TTC549 (cell line): ENCODE data around the gene CD79A.
"Not testable (repeated sequence)": the region's sequence is repeated elsewhere in the genome, so short reads cannot be mapped to it uniquely, and the experiment has no call there.

Experiments
- FAIRE-seq: peaks from 2 replicates; lab custom pipeline; 2012; peaks lifted over from hg19 to GRCh38; lab: Jason Lieb, UNC

The CD79A gene

DNA sequence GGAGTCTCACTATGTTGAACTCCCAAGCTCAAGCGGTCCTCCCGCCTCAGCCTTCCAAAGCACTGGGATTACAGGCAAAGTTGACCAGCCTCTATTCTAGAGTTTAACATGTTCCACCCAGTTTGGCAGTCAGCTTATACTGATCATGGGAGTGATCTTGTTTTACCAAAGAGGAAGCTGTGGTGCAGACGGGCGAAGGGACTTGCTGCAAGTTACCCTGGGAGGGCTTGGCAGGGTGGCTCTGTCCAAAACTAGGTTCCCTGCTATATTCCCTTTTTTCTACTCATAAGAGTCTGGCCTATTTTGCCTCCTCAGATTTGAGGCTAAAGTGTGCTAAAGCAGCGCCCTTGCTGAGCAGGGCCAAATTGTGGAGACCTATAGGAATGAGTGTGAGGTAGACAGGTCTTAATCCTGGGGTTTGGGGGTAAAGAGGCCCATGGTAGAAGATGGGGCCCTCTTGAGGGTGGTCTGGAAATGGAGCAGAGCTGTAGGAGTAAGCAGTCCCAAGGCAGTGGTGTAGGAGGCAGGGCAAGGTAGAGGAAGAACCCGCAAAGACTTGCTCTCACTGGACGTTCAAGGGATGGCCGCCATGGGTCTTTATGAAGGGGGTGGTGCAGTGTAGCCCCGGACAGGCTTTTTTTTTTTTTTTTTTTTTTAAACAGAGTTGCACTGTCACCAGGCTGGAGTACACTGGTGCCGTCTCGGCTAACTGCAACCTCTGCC, 13.7 kb upstream of the CD79A start:
- FAIRE-seq = no peak

DNA sequence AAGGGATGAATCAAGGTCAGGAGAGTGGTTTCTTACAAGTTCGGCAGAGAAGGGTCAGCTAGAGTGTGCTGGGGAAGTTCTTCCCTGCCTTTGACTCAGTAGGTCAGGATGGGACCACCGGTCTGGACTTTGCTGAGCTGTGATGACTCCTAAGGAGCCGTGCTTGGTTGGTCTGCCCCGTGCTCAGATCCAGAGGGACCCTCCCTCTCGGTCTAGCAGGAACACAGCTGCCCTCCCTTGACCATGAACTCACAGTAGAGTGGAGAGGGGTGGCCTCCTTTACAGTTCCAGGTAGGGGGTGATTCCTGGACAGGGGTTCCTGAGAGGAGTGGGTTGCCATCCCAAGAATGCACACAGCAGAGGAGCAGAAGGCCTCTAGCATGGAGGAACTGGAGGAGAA, 12.7 kb upstream of the CD79A start:
- FAIRE-seq = no peak

DNA sequence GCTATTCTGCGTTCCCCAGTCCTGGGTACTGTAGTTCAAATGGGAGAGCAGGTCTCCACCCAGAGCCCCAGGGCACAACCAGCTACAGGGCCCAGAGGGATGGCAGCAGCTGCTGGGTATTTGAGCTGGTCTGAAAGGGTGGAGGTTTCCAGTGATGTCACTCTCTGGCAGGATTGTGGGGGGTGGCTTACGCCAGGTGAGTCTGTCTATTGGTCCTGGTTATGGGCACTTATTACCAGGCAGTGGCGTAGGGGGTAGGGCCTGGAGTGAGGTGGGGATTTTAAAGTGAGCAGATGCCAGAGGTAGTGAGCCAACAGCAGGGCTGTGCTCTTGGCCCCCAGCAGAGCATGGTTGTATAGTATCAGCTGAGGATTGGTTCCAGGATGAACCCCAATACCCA, 10.8 kb upstream of the CD79A start:
- FAIRE-seq = no peak

DNA sequence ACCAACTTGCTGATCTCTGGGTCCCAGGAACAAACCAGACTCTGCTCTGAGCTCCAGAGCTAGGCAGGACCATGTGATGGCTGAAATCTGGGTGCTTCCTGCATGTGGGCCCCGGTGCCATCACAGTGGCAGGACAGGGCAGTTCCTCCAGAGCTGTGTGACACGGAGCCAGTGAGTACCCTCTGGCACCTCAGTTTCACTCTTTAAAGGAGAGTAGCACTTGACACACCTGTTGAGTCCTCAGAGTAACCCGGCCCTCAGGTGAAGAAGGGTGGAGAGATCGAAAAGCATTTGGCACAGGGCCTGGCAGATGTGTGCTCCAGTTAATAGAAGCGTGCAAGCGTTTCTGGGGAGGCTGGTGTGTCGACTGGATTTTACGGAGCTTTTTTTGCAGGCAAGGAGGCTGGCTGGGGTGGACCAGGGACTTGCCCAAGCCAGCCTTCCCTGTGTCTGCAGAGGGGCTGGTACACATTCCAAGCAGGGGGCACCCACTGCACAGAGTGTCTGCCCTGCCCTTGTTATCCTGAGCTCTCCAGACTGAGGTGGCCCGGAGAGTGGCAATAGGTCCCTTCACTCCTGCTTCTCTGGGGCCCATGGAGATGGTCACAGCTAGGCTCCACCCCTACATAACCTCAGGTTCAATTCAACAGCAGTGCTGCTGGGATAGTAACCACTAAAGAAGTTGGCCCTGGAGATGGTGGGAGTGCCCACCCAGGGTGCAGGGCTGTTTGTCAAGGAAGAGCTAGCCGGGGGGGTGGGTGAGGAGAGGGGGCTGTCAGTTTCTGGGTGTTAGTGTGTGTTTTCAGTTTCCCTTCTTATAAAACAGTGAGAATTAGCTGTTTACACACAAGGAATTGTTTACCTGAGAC, 8.7 kb upstream of the CD79A start:
- no peak for FAIRE-seq

DNA sequence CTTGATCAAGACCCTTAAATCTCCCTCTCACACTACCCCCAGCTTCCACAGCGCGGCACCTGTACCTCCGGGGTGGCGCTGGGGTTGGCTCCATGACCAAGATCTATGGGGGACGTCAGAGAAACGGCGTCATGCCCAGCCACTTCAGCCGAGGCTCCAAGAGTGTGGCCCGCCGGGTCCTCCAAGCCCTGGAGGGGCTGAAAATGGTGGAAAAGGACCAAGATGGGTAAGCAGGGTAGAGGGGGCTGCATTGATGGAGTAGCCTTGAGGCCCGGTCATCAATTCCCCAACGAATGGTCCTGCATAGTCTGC, 8.1 kb upstream of the CD79A start:
- no peak for FAIRE-seq

DNA sequence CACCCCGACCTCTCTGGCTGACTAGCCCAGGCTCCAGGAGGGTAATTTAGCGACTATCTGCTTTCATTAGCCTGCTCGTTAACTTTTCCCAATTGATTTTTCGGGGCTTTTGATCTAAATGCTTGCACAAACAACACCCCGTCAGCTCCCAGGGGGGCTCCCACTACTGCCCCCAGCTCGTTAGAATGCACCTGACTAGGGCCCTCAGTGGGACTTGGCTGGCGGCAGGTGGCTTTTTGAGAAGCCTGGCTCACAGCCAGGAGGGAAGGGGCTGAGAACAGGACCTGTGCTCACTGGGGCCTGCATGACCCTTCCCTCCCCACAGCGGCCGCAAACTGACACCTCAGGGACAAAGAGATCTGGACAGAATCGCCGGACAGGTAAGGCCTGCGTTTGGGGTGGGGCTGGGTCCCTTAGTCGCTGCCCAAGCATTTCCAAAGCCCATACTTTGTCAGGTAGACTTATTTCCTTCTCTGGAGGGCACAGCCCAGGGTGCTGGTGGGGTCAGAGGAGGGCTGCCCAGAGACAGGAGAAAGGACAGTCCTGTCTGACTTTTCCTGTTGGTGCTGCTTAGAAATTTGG, 7.6 kb upstream of the CD79A start:
- FAIRE-seq = no peak

DNA sequence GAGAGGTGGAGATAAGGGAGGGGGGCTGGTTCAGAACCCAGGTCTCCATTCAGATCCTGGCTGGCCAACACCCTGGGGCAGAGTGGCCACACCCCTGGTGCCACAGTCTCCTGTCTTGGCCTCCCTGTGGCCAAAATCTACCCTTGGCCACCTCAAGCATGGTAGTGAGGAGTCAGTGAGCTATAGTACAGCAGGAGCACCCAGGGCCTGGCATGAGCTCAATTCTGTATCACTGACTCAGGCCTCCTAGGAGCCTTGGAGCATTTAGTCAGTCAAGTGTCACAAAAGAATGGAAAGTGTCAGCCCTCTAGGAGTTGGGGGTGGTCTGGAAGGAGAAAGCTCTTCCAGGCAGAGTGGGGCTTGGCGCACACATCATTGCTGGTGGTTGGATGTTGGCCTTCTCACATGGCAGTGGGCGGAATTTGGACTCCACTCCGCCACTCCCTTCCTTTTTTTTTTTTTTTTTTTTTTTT, 6.6 kb upstream of the CD79A start:
- FAIRE-seq = peak; percentile 26

DNA sequence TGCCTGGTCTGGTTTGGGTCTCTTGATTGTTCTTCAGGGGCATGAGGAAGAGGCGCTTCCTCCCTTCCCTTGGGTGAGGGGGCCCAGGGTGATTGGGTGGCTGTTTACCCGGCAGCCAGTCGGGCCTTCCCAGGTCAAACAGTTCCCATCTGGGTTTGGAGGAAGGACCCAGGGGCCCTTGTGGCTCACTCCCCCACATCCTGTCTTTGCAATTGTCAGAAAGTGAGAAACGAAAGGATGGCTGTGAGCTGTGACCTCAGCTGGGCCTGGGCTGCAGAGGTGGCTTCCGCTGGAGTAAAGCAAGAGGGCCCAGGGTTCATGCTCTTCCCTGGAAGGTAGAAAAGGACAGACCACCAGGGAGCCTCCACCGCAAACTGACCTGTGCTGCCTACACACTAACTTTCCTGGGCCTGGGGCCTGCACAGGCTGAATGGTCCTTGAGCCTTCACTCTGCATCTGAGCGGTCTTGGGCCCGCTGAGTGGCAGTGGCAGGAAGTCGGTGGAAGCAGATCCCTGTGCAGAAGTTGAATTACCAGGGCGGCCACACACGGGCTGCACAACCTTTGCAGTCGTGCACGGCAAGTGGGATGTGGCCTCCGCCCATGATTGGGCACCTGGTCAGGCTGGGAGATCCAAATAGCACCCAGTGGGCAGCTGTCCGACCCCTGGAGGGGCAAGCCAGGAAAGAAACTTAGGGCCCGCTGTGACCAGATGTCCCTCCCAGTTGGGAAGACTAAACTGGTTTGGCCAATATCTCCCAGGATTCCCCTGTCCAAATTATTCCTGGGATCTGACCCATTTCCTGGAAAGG, 5.3 kb upstream of the CD79A start:
- FAIRE-seq = no peak

DNA sequence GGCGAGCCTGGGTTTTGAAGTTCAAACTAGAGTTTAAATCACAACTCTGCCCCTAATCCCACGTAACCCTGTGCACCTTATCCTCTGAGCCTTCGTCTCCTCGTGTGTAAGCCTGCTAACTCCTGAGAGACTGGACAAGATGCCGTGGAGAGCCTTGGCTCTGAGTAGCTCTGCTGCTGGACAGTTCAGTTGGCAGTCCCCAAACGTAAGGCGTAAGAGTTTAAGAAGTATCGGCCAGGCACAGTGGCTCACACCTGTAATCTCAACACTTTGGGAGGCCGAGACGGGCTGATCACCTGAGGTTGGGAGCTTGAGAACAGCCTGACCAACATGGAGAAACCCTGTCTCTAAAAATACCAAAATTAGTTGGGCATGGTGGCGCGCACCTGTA, 4.7 kb upstream of the CD79A start:
- no peak for FAIRE-seq

DNA sequence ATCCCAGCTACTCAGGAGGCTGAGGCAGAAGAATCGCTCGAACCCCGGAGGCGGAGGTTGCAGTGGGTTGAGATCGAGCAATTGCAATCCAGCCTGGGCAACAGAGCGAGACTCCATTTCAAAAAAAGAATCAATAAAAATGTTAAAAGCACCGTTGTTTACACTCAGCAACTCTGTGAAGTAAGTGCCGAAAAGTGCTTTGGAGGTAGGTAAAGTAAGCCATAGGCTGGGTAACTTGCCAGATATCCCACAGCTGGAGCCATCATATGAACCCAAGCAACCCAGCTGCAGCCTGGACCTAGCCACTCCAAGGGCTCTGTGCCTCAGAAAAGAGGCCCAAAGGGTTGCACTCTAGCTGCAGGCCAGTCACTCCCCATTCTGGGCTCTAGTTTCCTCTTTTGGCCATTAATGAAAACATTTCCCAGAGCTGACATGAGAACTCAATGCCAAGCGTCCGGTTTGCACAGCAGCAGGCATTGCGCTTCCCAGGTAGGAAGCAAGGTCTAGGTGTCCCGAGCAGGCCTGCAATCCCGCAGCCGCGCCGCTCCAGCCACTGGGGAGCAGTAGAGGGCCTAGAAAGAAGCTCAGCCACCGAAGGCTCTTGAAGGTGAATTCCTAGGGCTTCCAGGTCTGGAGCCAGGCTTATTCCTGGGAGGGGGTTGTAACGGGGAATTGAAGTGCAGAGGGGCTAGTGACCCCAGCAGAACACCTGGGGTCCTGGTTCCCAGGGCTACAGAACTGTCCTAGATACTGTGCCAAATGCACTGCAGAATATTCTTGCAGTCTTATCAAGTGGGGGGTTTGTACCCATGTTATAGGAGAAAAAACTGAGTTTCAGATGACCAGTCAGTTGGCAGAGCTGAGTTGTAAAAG, 4.1 kb upstream of the CD79A start:
- peak; percentile 57 for FAIRE-seq

DNA sequence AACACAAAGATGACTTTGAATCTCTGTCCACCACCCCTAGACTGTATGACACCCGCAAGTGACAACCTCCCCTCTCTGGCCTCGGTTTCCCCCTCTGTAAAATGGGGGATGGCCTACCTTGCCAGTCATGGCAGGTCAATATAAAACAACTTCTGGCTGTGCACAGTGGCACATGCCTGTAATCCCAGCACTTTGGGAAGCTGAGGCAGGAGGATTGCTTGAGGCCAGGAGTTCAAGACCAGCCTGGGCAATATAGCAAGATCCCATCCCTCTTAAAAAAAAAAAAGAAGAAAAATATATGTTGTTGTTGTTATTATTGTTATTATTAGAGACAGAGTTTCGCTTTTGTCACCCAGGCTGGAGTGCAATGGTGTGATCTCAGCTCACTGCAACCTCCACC, 1.1 kb upstream of the CD79A start:
- FAIRE-seq = not testable (repeated sequence)

DNA sequence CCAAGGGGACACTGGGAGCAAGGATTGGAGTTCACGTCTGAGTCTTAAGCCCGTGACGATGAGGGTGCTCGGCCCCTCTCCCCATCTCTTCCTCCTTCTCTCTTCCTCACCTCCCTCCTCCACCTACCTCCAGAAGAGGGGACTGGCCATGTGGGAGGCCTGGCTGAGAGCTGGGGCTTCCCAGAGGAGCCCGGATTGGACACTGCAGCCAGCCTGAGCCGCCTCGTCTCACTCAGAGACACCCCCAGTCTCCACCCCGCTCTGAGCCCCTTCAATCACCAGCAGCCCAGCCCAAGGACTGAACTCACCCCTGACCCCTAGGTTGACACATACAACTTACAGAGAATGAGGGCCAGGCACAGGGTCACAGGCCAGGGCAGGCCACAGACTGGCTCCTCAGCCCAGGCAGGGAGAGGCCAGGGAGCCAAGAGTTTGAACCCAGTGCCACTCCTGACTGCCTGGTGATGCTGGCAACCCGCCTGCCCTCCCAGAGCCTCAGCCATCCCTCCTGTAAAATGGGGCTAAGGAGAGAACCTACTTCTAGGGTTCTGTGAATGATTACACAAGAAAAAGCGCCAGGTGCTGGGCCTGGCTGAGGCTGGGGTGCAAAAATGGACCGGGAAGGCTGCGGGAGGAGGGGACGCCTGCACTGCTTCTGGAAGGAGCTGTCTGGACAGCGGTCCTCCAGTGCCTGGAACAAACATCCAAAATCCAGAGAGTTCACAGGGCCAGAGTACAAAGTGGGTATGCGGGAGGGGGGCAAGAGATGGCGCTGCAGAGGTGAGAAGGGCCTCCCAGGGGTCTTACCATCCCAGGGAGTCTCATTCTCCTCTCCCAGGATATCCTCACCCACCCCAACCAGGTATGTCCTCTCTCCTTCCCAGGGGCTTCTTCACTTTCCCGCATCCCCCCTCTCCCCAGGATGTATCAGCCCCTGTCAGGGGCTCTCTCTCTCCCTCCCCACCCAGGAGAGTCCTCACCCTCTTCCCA, 1.1 kb downstream of the CD79A start:
- FAIRE-seq = no peak

DNA sequence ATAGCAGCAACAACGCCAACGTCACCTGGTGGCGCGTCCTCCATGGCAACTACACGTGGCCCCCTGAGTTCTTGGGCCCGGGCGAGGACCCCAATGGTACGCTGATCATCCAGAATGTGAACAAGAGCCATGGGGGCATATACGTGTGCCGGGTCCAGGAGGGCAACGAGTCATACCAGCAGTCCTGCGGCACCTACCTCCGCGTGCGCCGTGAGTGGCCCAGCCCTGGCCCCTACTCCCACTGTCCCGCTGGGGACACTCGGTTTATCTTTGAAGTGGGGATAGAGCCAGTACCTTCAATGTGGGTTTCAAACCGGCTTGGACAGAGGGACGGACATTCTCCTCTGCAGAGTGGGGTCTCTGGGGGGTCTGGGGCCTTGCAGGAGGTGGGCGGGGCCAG, 2.0 kb downstream of the CD79A start:
- FAIRE-seq = no peak

DNA sequence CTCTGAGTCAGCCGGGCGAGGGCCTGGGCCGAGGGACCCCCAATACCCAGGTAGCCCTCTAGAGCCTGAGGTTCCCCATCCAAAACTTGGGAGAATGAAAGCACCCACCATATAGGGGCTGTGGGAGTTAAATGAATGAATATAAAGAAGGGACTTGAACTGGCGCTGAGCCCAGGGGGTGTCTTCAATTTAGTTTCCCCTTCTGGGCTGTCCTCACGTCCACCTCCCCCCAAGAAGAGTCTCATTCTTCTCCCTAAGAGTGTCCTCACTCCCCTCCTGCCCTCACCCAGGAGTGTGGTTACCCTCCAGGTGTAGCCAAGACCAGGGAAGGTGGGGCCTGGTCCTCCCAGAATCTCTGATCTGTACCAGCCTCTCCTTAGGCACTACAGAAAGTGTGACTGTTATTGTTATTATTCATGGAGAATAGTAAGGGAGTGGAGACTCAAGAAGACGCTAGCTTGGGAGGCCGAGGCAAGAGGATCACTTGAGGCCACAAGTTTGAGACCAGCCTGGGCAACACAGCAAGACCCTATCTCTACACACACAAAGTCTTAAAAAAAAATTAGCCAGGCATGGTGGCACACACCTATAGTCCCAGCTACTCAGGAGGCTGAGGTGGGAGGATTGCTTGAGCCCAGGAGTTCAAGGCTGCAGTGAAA, 2.7 kb downstream of the CD79A start:
- FAIRE-seq = no peak

DNA sequence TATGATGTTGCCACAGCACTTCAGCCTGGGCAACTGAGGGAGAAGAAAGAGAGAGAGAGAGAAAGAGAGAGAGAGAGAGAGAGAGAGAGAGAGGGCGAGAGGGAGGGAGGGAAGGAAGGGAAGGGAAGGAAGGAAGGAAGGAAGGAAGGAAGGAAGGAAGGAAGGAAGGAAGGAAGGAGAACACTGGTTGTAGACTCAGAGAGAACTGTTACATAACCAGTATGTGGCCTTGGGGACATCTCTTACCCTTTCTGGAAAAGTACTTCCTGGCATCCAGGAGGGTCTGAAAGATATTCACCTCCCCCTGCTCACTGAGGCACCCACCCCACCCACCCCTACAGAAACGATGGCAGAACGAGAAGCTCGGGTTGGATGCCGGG, 3.2 kb downstream of the CD79A start:
- FAIRE-seq = no peak

DNA sequence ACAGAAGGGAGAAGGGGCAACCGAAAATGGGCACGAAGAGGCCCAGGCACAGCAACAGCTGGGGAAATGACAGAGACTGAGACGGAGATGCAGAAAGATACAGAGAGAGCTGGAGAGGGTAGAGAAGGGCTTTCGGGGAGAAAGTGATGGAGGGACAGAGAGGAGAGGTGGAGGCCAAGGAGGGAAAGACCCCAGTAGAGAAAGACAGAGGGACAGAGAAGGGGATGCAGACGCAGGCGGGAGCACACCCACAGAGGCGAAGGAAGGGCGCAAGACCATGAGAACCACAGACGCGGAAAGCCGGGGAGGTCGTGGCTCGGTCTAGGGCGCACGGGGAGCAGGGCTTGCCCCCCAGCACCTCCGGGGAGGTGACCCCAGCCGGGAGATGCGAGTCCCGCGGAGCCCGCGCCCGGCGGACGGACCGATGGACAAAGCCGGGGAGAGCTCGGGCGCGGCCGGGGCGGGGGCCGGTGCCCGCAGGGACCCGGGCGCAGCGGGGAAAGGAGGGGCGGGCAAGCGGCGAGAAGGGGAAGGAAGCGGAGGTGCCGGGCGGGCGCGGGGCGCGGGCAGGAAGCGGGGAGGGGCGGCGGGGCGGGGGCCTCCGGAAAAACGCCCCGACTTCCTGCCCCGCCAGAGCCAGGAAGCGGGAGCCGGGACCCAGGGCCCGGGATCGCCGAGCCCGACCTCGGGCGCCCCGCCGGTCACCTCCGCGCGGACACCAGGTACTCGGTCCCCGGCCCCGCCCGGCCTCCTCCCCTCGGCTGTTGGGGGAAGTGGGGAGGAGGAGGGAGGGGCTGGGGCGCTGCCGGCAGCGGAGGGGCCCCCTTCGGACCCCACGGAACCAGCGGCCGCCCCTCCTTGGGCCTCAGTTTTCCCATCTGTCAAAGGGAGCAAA, 5.7 kb downstream of the CD79A start, which contains the start of gene ARHGEF1:
ARHGEF1 (plus strand) TSS at position 617 of the 895 bp plus-strand sequence. CDS start 4,899 bp downstream, outside the sequence.
- FAIRE-seq = no peak

DNA sequence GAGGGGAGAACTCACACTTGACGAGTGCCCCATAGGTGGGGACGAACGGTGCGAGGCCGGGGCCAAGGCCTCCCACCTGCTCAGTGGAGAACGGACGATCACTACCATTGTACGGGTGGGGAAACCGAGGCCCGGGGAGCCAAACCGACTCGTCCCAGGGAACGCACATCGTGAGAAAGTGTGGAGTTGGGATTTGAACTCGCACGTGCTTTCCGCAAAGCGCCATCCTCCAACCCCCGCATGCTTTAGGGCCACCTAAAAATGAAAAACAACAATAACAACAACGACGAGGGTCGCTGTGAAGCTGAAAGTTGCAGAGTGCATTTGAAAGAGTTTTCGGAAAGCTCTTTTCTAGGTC, 6.4 kb downstream of the CD79A start:
- FAIRE-seq = no peak

DNA sequence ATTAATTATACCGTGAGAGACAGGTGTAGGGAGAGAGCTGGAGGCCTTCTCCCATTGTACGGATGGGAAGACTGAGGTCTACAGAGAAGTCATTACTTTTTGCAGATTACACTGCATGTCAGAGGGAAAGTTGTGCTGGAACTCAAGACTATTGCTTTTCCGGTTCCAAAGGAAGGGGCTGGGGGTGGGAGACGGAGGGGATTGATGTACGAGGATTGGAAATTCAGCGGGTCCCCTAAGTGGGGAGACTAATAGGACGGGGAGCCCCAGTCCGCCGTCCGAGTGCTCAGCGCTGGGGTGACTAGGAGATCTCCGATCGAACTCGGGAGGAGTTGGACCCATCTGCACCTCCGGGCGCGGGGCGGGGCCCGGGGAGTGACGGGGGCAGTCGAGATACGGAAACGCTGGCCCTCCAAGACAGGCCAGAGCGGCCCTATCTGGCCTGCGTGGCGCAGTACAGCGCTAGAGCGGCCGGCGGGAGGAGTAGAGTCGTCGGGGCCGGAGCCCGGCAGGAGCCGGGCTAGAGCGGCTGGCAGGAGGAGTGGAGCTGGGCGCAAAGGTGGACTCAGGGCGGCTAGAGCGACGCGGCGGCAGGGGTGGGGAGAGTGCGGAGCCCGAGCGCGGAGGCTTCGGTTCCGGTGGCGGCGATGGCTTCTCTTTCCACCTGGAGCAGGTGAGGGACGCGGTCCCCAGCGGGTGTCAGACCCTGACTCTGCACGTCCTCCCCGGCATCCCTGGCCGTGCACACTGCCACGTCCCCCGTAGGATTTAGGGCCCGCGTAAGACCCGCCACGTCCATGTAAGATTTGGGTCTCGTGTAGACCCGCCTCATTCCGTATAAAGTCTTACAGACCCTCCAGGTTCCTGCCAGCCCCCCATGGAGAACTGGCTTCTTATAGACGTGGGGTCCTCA, 7.0 kb downstream of the CD79A start:
- peak; percentile 62 for FAIRE-seq
